Glutamatergic neuron (in vitro differentiated cells): Measurements from ENCODE around the gene SERPINA5. TPM values are rescaled to one million over a fixed set of nuclear protein-coding genes. Genes with fewer than 3 reads are reported as not detected.
A peak's percentile ranks its signal among the peaks of the same experiment; 100 is the strongest.

ENCODE experiments used
- DNase-seq: peaks from one replicate; pipeline ENCODE4 v3.0.0; 2022
- H3K27ac Mint-ChIP-seq: one replicate; pipeline ENCODE4 v1.8.0; 2020; ENCODE audit warnings: mild to moderate bottlenecking, mixed read lengths, inconsistent platforms; ENCODE audit not compliant: unreplicated experiment
- H3K27me3 Mint-ChIP-seq: one replicate; pipeline ENCODE4 v1.8.0; 2020; ENCODE audit warnings: mild to moderate bottlenecking, moderate library complexity, mixed read lengths, inconsistent platforms; ENCODE audit not compliant: unreplicated experiment
- H3K36me3 Mint-ChIP-seq: one replicate; pipeline ENCODE4 v1.8.0; 2020; ENCODE audit warnings: mild to moderate bottlenecking, mixed read lengths, inconsistent platforms; ENCODE audit not compliant: unreplicated experiment
- H3K4me1 Mint-ChIP-seq: one replicate; pipeline ENCODE4 v1.8.0; 2020; ENCODE audit warnings: mild to moderate bottlenecking, low read depth, mixed read lengths, inconsistent platforms; ENCODE audit not compliant: unreplicated experiment
- H3K4me3 Mint-ChIP-seq: one replicate; pipeline ENCODE4 v1.8.0; 2020; ENCODE audit warnings: mild to moderate bottlenecking, mixed read lengths, inconsistent platforms; ENCODE audit not compliant: unreplicated experiment
- H3K9me3 Mint-ChIP-seq: one replicate; pipeline ENCODE4 v1.8.0; 2020; ENCODE audit warnings: mild to moderate bottlenecking, moderate library complexity, mixed read lengths, inconsistent platforms; ENCODE audit not compliant: unreplicated experiment
- total RNA-seq: library from RNA; stranded (reverse); fragmentation: NEBNext Ultra II Directional; extraction: Animal tissue kit (Norgen Biotek cat#: 25700); gene quantifications from one replicate; pipeline ENCODE4 v1.2.1, GENCODE V29; 2021; ENCODE audit not compliant: unreplicated experiment
- TF ChIP-seq, protein P1 (sequence below): fragments of 200-600 bp; sonication (generic); IDR thresholded peaks from one replicate; pipeline ENCODE4 v1.5.0; 2021; ENCODE audit not compliant: partially characterized antibody, unreplicated experiment

The SERPINA5 gene
- total RNA-seq, 1 donor from 2014 or later, result not detected

DNA sequence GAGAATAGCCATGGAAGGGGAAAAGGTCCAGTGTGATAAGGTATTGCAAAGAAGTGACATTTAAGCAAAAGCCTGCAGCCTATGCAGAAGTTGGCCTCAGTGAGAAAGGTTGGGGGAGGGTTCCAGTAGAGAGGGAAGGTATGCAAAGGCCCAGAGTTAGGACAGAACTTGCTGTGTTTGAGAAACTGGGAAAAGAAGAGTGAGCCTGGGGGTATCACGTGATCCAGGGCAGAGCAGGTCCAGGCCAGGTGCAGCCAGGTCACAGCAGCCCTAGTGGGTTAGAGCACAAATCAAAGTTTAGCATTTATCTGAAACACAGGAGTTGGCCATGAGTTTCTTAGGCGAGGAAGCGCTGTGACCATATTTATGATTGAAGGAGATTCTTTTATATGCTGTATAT is 1.6 kb downstream of the SERPINA5 start:
- Mint-ChIP-seq H3K27me3 (peaks cover 4% of the 10 kb centered on the region), H3K4me3 (no peak overlapping the region), H3K36me3 (peaks cover 8% of the 10 kb centered on the region), H3K4me1 (no peaks in the 10 kb centered on the region), H3K9me3 (no peaks in the 10 kb centered on the region), H3K27ac (no peak overlapping the region)
- peak; percentile 0 for DNase-seq
- TF ChIP-seq, protein P1, sequence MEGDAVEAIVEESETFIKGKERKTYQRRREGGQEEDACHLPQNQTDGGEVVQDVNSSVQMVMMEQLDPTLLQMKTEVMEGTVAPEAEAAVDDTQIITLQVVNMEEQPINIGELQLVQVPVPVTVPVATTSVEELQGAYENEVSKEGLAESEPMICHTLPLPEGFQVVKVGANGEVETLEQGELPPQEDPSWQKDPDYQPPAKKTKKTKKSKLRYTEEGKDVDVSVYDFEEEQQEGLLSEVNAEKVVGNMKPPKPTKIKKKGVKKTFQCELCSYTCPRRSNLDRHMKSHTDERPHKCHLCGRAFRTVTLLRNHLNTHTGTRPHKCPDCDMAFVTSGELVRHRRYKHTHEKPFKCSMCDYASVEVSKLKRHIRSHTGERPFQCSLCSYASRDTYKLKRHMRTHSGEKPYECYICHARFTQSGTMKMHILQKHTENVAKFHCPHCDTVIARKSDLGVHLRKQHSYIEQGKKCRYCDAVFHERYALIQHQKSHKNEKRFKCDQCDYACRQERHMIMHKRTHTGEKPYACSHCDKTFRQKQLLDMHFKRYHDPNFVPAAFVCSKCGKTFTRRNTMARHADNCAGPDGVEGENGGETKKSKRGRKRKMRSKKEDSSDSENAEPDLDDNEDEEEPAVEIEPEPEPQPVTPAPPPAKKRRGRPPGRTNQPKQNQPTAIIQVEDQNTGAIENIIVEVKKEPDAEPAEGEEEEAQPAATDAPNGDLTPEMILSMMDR, result no peak

DNA sequence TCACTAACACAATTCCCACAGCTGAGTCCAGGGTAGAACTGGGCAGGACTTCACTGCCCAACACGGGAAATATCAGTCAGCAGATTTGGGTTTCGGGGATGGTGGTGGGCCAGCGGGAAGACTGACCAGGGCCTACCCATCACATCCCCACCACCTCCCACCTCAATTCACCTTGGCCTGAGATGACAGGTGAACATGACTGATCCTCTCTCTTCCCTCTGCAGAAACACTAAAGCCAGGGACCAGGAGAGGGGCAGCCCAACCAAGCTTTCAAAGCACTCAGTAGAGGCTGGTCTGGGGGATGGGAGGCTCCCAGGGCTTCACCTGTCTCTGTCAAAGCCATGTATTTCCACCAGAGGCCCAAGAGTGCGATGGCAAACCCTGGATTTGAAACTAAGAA is 2.3 kb downstream of the SERPINA5 start:
- Mint-ChIP-seq H3K4me1 (no peaks in the 10 kb centered on the region), H3K9me3 (peaks cover 2% of the 10 kb centered on the region), H3K36me3 (peaks cover 8% of the 10 kb centered on the region), H3K27ac (no peak overlapping the region), H3K27me3 (peaks cover 4% of the 10 kb centered on the region), H3K4me3 (no peak overlapping the region)
- TF ChIP-seq, protein P1, result no peak
- DNase-seq, result peak; percentile 1

DNA sequence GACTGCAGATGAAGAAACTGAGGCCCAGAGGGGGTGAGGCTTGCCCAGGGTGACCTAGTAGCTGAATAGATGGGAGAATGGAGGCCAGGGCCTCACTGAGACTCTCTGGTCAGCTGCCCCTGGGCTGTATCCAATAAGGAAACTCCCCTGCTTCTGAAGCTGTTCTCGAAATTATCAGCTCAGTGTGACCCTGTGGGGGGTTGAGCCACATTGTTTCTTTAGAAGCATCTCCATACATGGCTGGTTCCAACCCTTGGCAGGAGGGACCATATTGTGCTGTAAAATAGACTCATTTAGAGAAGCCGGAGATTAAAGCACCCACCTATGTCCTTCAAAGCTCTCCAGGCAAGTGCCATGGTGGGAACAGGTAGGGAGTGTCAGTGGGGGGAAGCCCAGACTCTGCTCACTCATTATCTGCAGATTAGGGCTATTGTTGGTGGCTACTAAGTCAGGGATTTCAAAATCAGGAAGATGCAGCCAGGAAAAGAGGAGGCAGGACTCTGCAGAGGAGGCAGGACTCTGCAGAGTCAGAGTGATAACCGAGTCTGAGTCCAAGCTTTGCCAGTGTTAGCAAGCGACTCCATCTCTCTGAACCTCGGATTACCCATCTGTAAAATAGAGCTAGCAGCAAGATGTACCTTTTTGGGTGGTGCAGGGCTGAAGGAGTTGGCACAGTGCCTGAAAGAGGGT is 3.5 kb downstream of the SERPINA5 start:
- peaks cover 2% of the 10 kb centered on the region for H3K9me3 Mint-ChIP-seq
- H3K27me3 Mint-ChIP-seq, result peaks cover 4% of the 10 kb centered on the region
- no peak overlapping the region for H3K4me3 Mint-ChIP-seq

DNA sequence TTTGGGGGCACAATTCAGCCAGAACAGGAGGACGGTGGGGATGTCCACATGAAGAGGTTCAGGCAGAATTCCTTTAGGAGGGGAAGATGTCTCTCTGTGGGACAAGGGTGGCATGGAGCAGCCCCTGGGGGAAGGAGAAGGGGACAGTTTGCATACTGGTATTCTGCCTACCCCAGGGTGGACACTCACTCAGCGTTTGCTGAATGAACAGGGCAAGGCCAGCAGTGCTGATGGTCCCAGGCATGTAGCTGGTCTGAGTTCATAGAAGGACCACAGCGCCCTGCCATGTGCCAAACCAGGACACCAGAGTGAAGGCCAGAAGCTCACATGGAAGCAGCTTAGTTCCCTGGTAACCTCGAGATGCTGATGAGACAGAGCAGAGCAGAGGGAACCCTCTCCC is 5.4 kb downstream of the SERPINA5 start:
- peak; percentile 1 for DNase-seq
- TF ChIP-seq, protein P1, result no peak
- no peak overlapping the region for H3K4me3 Mint-ChIP-seq
- peaks cover 17% of the 10 kb centered on the region for H3K36me3 Mint-ChIP-seq
- H3K27me3 Mint-ChIP-seq, result peaks cover 6% of the 10 kb centered on the region
- no peak overlapping the region for H3K27ac Mint-ChIP-seq
- H3K4me1 Mint-ChIP-seq, result no peaks in the 10 kb centered on the region
- peaks cover 3% of the 10 kb centered on the region for H3K9me3 Mint-ChIP-seq

More for the DNA sequence above, 3.5 kb downstream of the SERPINA5 start:
- DNase-seq, result peak; percentile 0
- H3K4me1 Mint-ChIP-seq, result no peaks in the 10 kb centered on the region
- no peak overlapping the region for H3K27ac Mint-ChIP-seq
- H3K36me3 Mint-ChIP-seq, result peaks cover 8% of the 10 kb centered on the region
- TF ChIP-seq, protein P1, result no peak

DNA sequence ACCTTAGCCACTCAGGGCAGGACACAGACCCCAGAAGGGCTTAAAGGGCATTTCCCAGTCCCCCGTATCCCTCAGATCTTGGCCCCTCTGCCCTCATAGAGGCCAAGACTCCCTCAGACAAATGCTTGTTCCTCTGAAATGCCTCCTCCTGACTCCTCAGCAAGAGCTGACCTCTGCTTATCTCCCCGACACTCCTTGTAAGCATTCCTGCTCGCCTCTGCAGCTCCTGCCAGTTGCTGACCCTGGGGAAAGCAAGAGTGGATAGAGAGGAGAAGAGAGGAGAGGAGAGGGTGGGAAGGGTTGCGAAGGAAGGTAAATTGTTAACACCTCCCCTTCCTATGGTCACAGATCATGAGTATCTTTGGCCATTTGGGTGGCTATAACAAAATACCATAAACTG is 7.1 kb downstream of the SERPINA5 start:
- TF ChIP-seq, protein P1, result no peak
- peaks cover 3% of the 10 kb centered on the region for H3K9me3 Mint-ChIP-seq
- peaks cover 20% of the 10 kb centered on the region for H3K36me3 Mint-ChIP-seq
- DNase-seq, result no peak
- no peak overlapping the region for H3K27ac Mint-ChIP-seq
- peaks cover 6% of the 10 kb centered on the region for H3K27me3 Mint-ChIP-seq
- no peaks in the 10 kb centered on the region for H3K4me1 Mint-ChIP-seq
- no peak overlapping the region for H3K4me3 Mint-ChIP-seq
